SKM-1 treated with dmso at 0.1 percent for 144 hours (cell line): Measurements from ENCODE around the gene SLCO2B1.

Source experiments
- DNase-seq: peaks from one replicate; lab custom pipeline; 2025; ENCODE audit not compliant: unreplicated experiment; lab: John Stamatoyannopoulos, UW

SLCO2B1 gene

GRCh38 chr11:75145196-75145971, 5.5 kb upstream of the SLCO2B1 start:
- DNase-seq: no peak

GRCh38 chr11:75145972-75146519, 4.9 kb upstream of the SLCO2B1 start:
- DNase-seq: no peak

GRCh38 chr11:75146711-75147110, 4.2 kb upstream of the SLCO2B1 start:
- no peak for DNase-seq

DNA sequence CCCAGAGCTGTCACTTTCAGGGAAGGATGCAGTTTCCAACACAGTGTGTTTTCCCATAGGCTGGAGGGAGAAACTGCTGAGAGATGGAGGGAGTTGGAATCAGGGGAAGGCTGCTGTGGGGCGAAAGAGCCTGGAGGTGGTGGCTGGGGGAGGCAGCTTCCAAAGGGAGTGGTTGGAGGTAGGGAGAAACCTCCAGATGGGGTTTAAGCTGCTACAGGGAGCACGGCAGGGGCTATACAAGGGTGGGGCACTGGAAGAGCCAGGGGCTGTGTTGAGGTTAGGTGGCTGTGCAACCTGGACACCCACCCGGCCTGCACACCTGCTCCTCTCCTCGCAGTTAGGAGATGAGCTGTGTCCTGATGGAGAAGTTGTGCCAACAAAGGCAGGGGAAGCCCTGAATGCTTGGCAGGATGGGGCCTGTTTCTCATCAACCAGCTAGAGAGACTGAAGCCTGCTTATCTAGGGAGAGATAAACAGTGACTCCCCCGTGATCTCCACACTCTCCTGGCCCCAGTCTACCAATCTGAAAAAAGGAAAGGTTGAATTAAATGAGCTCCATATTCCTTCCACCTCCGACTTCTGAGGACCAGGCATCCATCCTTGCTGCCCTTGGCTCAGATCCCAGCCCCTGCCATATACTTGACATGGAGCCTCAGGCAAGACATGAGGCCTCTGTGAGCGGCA, 3.6 kb upstream of the SLCO2B1 start:
- no peak for DNase-seq

- DNase-seq: peak; percentile 14
Observed at GRCh38 chr11:75147875-75148263, 3.0 kb upstream of the SLCO2B1 start.

- DNase-seq: no peak
Observed at GRCh38 chr11:75148436-75148983, 2.4 kb upstream of the SLCO2B1 start.

GRCh38 chr11:75149766-75150465, 991 bp upstream of the SLCO2B1 start:
- DNase-seq: no peak

- no peak for DNase-seq
Observed at GRCh38 chr11:75151346-75152047, 590 bp downstream of the SLCO2B1 start.

DNA sequence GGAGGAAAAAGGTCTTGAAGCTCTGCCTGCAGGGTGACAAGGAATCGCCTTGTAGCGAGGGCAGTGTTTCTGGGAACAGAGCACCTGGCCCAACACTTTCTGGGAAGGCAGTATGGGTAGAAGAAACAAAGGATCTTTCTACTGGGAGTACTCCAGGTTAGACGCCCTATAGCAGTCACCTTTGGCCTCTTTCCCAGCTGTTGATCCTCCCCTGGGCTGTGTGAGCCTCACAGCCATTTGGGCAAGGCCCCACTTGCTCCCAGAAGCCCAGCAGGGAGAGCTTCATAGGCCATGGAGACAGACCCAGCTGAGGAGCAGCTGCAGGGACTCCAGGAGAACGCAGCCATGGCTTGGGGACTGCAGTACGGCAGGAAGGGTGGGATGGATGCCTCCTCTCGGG, 1.2 kb downstream of the SLCO2B1 start:
- no peak for DNase-seq

DNA sequence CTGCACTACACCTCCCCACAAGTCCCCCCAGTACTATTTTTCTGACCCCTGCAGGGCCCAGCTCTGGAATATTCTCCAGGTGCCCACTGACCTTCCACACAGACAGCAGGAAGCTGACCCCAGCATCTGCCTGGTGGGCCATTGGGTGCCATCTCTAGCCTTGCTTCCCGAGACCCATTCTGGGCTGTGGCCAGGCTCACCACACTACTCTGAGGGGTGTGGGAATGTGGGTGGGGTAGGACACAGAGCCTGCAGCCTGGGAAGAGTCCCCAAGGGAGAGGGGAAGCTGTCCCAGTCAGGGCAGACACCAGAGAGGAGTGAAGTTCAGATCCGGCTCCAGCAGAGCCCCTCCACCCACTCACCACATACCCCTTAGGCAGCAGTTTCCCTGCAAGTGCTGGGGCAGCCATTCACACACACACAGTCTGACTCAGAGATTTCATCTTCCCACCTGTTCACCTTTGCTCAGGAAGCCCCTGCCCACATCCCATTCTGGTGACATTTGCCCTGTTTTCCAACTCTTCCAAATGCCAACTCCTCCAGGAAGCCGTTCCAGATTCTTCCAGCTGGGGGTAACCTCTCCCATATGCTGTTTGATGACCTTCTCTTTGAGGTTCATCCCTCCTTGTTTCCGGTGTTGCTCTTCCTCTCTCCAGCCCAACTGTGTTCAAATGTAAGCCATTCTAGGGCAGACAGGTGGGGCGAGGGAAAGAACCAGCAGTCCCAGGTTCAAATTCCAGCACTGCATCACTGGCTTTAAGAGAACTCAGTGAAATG, 1.9 kb downstream of the SLCO2B1 start:
- no peak for DNase-seq

DNA sequence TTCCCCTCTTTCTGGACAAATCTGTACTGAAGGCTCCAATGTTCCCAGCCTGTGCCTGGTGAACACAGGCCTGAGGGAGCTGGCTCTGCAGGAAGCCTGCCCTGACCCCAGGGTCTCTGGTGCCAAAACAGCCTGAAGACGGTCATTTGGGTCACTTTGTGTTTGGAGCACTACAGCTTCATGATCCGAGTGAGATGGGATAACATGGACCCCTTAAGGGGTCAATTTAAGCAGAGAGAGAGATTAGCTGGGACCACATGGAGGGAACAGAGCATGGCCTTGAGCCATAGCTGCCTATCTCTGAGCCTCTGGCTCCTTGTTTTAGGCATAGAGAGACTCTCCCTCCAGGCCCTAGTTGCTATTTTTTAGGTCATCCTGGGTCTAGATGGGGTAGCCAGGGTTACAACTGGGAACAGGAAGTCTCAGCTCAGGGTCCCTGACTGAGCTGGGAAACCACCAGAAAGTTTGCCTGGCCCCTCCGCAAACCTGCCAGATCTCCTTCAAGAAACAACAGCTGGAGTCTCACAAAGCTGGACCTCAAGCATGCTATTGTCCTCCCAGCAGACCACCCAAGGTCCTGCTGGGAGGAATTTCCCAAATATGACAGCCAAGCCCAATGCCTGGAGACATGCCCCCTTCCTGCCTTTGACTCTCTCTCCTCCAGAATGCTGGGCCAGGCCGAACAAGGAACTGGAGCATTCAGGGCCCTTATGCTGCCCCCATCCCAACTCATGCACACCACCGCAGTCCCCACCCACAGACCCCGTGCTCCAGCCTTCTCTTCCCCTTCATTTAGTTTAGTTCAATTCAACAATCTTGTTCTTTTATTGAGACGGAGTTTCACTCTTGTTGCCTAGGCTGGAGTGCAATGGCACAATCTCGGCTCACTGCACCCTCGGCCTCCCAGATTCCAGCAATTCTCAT, 4.0 kb downstream of the SLCO2B1 start:
- DNase-seq: no peak

GRCh38 chr11:75155570-75156422, 4.9 kb downstream of the SLCO2B1 start:
- DNase-seq: no peak

DNA sequence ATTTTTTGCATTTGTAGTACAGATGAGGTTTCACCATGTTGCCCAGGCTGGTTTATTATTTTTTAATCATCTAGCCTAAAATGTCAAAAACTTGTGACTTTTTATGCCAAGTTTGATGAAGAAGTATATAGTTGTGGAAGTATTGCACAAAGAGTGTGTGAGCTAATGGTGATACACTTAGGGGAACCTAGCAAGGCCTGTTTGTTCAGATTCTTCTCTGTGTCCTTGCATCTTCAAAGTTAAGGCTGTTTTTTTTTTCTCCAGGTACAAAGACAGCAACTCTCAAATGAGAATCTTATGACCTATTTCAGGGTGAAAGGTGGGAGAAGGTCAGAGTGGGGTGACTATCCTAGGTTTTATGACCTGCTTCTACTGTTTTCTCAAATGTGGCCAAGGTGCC, 7.3 kb downstream of the SLCO2B1 start:
- no peak for DNase-seq

- no peak for DNase-seq
Observed at GRCh38 chr11:75158696-75159150, 7.8 kb downstream of the SLCO2B1 start.

DNA sequence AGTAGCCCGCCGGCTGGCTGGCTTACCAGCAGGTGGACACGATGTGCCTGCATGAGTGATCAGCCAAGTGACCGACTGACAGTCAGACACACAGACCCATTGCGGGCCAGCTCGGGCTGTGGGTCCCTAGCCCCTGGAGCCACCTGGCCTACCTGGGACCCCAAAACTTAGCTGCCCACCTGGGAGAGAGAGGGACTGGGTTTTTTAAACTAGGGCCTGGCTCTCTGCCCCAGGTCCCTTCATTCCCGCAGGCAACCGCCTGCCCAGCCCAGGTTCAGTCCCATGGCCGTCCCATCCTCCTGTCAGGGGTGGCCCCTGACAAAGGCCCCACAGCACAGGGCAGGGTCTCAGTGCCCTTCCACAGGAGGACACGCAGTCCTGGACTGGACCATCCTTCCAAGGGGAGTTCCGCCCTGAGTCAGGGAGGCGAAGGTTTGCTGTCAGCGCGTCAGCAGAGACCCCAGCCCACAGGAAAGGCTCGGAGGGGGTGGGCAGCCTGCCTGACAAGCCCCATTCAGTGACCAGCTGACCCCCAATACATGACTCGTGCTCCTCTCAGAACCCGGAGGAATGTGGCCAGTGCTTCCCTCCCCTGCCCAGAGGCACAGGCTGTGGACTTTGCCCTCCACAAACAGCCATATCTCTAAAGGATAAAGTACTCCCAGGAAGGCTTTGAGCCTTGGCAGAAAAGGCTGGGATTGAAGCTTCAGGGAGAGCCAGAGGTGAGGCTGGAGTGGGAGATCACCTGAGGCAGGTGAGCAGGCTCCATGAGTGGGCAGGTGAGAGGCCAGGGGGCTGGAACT, 8.4 kb downstream of the SLCO2B1 start:
- DNase-seq: no peak

- DNase-seq: no peak
Observed at GRCh38 chr11:75160220-75160757, 9.4 kb downstream of the SLCO2B1 start.

DNA sequence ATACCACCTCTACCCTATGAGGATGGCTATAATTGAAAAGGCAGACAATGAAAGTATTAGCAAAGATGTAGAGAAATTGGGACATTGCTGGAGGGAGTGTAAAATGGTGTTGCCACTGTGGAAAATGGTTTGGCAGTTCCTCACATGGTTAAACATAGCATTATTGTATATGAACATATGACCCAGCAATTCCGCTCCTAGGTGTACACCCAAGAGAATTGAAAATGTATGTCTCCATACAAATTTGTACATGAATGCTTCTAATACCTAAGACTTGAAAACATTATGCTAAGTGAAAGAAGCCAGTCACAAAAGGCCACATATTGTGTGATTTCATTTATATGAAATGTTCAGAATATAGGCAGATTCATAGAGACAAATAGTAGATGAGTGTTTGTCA, 10.0 kb downstream of the SLCO2B1 start:
- DNase-seq: no peak
